ENCODE measurements around the gene PCSK2.

Gene PCSK2

DNA sequence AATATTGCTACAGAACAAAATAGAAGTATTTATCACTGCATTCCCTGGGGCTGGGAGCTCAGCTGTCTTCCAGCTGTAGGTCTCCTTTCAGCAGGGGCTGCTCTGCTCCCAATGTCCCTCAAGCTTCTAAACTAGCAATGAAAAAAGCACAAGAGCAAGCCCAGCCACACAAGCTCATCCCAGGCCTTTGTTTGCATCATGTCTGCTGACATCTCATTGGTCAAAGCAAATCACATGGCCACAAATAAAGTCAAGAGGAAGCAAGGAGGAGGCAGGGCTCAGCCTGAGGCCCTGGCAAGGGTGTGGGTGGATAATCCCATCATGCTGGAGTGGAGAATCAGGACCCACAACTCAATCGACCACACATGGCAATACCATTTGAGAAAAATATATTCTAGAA, 306.6 kb downstream of the PCSK2 start:
- no peak for DNase-seq (ENCODE audit: low read depth)

DNA sequence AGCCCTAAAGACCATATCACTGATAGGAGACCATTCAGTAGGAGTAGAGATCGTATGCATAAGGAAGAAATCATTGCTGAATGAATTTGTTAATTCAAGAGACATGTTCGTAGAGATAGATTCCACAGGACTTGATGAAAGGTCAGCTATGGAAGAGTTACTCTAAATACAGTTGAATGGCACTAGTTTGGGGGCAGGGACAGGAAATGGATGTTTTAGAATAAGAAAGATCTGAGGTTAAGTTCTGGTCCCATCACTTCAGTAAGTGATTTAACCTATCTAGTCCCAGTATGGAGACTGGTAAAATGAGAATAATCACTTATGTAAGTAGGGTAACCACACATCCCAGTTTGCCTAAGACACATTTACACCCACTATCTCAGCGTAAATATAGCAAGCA, 307.2 kb downstream of the PCSK2 start:
- DNase-seq (ENCODE audit: low read depth), result no peak

All from stimulated activated CD8-positive, alpha-beta memory T cell treated with anti-CD3 and anti-CD28 coated beads, Interleukin-7, amount 100 ng/mL, for 24 hours (primary cell).